Upper lobe of left lung (tissue), 4 donors: ENCODE results near the gene ENOX1.

Experiments used
- POLR2A ChIP-seq, 4 donors: fragments of 450-650 bp; IDR thresholded peaks; one replicate each; pipeline ENCODE4 v1.5.1; 2016 to 2017; ENCODE audit warnings: antibody characterized with exemption in 4 of 4, mild to moderate bottlenecking in 2 of 4
- TF ChIP-seq, protein P1 (sequence below), 6 experiments: fragments of 450-650 bp in 4 of 6; fragments of 200-600 bp in 2 of 6; sonication (generic) in 2 of 6; IDR thresholded peaks; one replicate each; pipeline ENCODE4 v1.5.1; 2016 to 2019; ENCODE audit warnings: antibody characterized with exemption in 6 of 6

DNA sequence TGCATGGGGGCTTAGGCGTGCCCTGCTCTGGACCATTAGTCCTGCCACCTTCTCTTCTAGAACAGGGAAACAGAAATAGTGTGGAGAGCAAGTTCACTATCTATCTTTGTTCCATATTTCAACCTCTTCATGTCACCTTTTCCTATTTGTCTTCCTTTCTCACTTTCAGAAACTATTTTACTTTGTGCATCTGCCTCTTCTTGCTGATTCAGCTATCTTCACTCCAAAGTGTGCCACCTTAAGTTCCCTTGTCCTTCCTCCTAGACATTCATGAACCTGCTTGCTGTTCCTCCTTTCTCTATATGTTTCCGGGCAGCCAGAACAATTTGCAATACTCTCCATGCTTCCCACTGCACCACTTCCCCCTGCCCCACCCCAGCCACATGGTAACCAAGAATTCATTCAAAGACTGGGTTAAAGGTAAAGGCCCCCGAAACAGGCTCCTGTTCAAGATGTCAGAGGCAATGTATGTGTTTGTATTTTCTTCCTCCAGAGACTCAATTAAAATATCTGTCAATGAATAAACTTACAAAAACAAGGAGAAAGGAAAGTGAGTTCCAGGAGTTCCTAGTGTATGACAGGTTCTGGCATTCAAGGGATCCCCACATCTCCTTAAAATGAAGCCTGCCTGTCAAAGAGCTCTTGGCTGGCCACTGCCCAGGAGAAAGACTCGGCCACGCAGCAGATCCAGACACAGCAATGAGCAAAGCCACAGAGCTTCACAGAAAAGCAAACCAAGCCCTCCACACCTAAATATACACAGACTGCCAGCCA, 495.3 kb downstream of the ENOX1 start:
- TF ChIP-seq POLR2A (IDR thresholded peaks at IDR 0.05), result no peak
- TF ChIP-seq, protein P1, sequence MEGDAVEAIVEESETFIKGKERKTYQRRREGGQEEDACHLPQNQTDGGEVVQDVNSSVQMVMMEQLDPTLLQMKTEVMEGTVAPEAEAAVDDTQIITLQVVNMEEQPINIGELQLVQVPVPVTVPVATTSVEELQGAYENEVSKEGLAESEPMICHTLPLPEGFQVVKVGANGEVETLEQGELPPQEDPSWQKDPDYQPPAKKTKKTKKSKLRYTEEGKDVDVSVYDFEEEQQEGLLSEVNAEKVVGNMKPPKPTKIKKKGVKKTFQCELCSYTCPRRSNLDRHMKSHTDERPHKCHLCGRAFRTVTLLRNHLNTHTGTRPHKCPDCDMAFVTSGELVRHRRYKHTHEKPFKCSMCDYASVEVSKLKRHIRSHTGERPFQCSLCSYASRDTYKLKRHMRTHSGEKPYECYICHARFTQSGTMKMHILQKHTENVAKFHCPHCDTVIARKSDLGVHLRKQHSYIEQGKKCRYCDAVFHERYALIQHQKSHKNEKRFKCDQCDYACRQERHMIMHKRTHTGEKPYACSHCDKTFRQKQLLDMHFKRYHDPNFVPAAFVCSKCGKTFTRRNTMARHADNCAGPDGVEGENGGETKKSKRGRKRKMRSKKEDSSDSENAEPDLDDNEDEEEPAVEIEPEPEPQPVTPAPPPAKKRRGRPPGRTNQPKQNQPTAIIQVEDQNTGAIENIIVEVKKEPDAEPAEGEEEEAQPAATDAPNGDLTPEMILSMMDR (IDR thresholded peaks at IDR 0.05), result no peak
